ENCODE measurements around the gene ZKSCAN1. TPM values are rescaled to one million over a fixed set of nuclear protein-coding genes. Genes with fewer than 3 reads are reported as not detected.

The ZKSCAN1 gene
- total and polyA plus RNA-seq, 2 donors (not counting 1 experiment from before 2014, with no cell fraction given) = 12.9 to 97.4 TPM

DNA sequence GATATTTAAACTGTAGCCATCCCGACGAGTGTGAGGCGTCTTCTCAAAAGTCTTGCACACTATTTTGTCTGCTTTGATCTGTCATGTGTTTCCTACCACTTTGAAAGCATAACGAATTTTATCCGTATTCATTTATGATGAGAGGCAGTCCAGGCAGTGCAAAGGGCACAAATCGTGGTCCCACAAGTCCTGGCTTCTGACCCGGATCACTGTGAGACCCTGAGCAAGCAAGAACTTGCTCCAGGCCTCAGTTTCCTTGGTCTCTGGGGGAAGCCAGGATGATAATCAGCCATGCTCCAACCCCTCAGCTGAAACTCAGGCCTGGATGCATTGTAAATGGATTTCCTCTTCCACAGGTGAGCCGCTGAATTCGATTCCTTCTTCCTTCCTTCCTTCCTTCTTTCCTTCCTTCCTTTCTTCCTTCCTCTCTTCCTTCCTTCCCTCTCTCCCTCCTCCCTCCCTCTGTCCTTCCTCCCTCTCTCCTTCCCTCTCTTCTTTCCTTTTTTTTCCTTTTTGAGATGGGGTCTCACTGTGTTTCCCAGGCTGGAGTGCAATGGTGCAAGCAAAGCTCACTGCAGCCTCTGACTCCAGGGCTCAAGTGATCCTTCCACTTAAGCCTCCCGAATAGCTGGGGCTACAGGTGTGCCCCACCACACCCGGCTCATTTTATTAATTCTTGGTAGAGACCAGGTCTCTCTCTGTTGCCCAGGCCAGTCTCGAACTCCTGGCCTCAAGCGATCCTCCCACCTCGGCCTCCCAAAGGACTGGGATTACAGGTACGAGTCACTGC is 18.4 kb upstream of the ZKSCAN1 start:
- DNase-seq (no peak), ATAC-seq (ENCODE audit: low read depth) (no peak)
- Histone ChIP-seq H4K20me1 (ENCODE audit: control insufficient read depth, insufficient read depth, low read length, poor library complexity, severe bottlenecking) (no peaks in the 10 kb centered on the region), H3K4me2 (replicated peaks; ENCODE audit: low read depth, low read length, poor library complexity, severe bottlenecking) (peak overlapping the region; percentile 94), H3K27me3 (replicated peaks in 1 of 4; ENCODE audit: control extremely low read depth in 1 of 4, control insufficient read depth in 3 of 4, insufficient read depth in 4 of 4, low read length in 3 of 4) (peaks cover 0 to 8% (median 0%) of the 10 kb centered on the region in 4 experiments), H3K9me3 (ENCODE audit: control extremely low read depth in 1 of 3, control insufficient read depth in 2 of 3, insufficient read depth in 1 of 3, low read length in 2 of 3) (no peaks in the 10 kb centered on the region), H3K4me1 (ENCODE audit: control insufficient read depth in 2 of 2, insufficient read depth in 2 of 2, low read length in 2 of 2) (peaks cover 13 to 14% of the 10 kb centered on the region in 2 donors), H3K79me2 (ENCODE audit: control insufficient read depth, insufficient read depth, low read length) (no peaks in the 10 kb centered on the region), H3K9ac (ENCODE audit: low read length) (peak overlapping the region; percentile 86), H3K36me3 (replicated peaks in 1 of 2; ENCODE audit: control extremely low read depth in 1 of 2, control insufficient read depth in 1 of 2, extremely low read depth in 1 of 2, insufficient read depth in 2 of 2, low read length in 1 of 2) (no peaks in the 10 kb centered on the region), H3K27ac (ENCODE audit: low read length in 2 of 2) (peak overlapping the region; percentile 58 to 82), H2AFZ (ENCODE audit: insufficient read depth, low read depth, low read length, poor library complexity, severe bottlenecking) (peak overlapping the region; percentile 100), H3K4me3 (ENCODE audit: control extremely low read depth in 1 of 5, extremely low read depth in 1 of 5, insufficient read depth in 1 of 5, low read depth in 2 of 5, low read length in 4 of 5) (peak overlapping the region in 4 of 5 experiments; percentile 59 to 85 (median 68))
- CTCF ChIA-PET = interaction anchor here (0.9 to 7.9 kb wide), 5 partner anchors 10 to 81 kb away, joined by 3 to 94 read pairs (median 5); partner anchors contain the start of genes TRIM4, ZKSCAN1 and ZSCAN21
- intact Hi-C loops (cut with micrococcal nuclease) = loop anchor here (1.0 kb wide), 2 partner anchors 18 to 52 kb away; partner anchors contain the start of genes ZKSCAN1 and ZSCAN21
- Mint-ChIP-seq H3K27me3 (peaks cover 11% of the 10 kb centered on the region), H3K4me1 (peaks cover 10% of the 10 kb centered on the region), H3K27ac (peak overlapping the region; percentile 80), H3K9me3 (ENCODE audit: insufficient read depth) (no peaks in the 10 kb centered on the region), H3K4me3 (peak overlapping the region; percentile 83)
- TF ChIP-seq CTCF (IDR thresholded peaks at IDR 0.05) = no peak
- no peak for TF ChIP-seq EZH2 (IDR thresholded peaks at IDR 0.05; ENCODE audit: borderline replicate concordance, insufficient read depth, low read depth, low read length, poor library complexity, severe bottlenecking)
- POLR2A ChIA-PET = interaction anchor here (0.6 to 1.9 kb wide), 3 partner anchors 11 to 77 kb away, joined by 3 to 14 read pairs (median 3); partner anchors contain the start of genes TRIM4 and ZKSCAN1
- 64% methylated on average over 15 of the region's 15 CpGs for WGBS (ENCODE audit: insufficient coverage)

Measured in B cell (primary cell).